Stimulated activated CD4-positive, alpha-beta T cell treated with anti-CD3 and anti-CD28 coated beads, Interleukin-12 subunit alpha, Interleukin-12 subunit beta, amount 100 ng/mL, for 24 hours (primary cell): ENCODE measurements around the gene ASCL2.

Source experiments
- DNase-seq, 2 experiments: peaks; one replicate each; pipeline ENCODE4 v3.0.0-alpha.2; 2020; ENCODE audit warnings: low read depth in 2 of 2

ASCL2 gene

DNA sequence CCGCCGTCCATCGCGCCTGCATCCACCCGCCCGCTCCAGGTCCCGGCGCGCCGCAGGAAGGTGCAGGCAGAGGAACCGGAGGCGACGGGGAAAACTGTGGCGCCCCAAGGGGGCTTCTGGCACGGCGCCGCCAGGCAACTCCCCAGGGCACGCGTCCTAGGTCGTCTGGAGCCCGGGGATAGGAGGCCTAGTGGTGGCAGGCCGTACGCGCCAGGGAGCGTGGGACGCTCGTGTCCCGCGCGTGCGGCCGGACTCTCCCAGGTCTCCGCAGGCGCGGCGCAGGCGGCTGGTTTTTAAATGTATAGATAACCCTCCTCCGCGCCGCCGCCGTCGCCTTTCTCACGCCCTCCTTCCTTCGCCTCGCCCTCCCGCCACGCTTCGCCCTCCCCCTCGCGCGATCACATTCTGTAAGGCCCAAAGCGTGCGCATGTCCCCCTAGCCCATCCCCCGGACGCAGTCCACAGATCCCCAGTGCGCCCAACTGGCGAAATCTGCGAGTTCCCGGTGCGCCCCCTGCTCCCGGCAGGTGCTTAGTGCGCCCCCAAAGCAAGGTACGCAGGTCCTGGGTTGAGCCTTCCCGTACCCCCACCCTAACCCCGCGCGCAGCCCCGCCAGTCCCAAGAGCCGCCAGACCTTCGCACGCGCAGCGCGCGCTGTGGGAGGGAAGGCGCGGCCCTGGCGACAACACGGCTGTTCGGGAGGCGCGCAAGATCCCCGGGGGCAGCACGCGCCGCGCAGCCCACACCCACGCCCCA is at the start of gene ASCL2:
ASCL2 (minus strand) TSS at position 267 of the 755 bp plus-strand sequence; CDS start at position 11, 256 bp downstream.
- no peak for DNase-seq

GRCh38 chr11:2319791-2320472 is 49.5 kb upstream of the ASCL2 start:
- DNase-seq: no peak

- no peak for DNase-seq
These were observed 48.3 kb upstream of the ASCL2 start for GRCh38 chr11:2318707-2319106.

GRCh38 chr11:2318123-2318522 is 47.7 kb upstream of the ASCL2 start:
- no peak for DNase-seq

DNA sequence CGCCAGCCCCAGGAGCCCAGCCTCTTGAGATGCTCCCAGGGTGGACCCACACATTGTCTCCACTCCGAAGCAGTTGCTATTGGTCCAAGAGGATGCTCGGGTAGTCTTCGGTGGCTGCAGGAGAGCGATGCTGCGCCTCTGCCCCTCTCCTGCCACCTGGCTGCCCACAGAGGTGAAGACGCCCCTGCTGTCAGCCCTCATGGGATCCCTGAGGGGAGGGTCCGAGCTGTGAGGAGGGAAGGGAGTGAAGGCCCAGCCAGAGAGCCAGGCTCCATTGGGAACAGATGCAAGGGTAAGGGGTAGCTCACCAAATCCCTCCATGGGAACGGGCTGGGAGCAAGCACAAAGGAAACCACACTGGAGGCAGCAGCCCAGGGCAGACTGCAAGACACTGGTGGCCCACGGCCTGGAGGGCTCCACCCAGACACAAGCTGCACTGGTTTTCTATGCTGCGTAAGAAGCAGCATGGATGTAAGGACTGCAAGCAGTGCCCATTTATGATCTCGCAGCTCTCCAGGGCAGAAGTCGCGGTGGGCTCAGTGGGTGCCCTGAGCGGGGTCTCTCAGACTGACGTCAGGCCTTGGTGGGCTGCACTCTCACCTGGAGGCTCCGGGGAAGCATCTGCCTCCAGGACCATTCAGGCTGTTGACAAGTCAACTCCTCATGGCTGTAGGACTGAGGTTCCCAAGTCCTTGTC is 47.1 kb upstream of the ASCL2 start:
- no peak for DNase-seq

DNA sequence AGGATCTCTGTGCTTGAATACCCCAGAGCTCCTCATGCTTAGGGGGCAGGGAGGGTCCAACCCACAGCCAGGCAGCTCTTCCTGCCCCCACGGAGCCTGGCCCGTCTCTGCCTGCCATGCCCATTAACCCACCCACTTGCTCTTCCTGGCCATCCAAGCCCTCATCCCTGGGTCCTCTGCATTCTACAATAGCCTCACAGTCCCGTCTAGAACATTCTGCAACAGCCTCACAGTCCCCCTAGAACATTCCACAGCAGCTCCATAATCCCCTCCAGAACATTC is 46.5 kb upstream of the ASCL2 start:
- no peak for DNase-seq

- DNase-seq: no peak
These were observed 46.0 kb upstream of the ASCL2 start for GRCh38 chr11:2316169-2316962.

GRCh38 chr11:2315395-2316168 is 45.2 kb upstream of the ASCL2 start:
- no peak for DNase-seq

DNA sequence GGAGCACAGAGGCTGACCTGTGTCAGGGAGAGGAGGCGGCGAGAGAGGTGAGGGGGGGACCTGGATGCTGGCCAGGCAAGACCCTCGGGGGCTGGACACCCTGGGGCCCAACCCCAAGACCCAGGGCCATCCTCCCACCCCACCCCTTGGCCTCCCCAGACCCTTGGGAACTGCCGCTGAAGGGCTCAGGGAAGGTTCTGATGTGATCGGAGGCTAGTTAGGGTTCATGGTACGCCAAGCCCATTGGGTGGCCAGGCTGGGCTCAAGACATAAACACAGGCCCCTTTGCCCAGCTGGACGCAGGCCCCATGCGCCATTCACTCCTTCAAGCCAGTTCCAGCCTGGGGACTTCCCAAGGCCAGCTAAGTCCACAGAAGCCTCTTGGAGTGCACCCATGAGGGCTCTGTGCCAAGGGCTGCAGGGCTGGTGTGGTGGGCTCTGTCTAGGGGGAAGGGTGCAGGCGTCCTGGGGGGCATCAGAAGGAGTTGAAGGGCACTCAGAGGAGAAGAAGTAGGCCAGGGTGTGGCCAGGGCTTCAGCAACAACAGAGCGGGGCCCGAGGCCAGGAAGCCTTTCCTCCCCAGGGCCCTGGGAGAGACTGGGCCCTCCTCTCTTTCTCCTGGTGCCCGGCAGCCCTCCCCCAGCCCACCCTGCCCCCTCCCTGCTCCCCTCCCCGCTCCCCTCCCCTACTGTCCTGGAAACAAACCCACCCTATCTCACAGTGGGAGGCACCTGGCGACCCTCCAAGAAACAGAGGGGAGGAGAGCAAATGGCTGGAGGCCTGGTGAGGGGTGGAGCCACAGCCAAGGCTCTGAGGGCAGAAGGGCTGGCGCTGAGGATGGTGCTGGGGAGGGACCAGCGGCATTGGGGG is 44.4 kb upstream of the ASCL2 start:
- no peak for DNase-seq

- DNase-seq: no peak
These were observed 43.7 kb upstream of the ASCL2 start for GRCh38 chr11:2314136-2314524.

DNA sequence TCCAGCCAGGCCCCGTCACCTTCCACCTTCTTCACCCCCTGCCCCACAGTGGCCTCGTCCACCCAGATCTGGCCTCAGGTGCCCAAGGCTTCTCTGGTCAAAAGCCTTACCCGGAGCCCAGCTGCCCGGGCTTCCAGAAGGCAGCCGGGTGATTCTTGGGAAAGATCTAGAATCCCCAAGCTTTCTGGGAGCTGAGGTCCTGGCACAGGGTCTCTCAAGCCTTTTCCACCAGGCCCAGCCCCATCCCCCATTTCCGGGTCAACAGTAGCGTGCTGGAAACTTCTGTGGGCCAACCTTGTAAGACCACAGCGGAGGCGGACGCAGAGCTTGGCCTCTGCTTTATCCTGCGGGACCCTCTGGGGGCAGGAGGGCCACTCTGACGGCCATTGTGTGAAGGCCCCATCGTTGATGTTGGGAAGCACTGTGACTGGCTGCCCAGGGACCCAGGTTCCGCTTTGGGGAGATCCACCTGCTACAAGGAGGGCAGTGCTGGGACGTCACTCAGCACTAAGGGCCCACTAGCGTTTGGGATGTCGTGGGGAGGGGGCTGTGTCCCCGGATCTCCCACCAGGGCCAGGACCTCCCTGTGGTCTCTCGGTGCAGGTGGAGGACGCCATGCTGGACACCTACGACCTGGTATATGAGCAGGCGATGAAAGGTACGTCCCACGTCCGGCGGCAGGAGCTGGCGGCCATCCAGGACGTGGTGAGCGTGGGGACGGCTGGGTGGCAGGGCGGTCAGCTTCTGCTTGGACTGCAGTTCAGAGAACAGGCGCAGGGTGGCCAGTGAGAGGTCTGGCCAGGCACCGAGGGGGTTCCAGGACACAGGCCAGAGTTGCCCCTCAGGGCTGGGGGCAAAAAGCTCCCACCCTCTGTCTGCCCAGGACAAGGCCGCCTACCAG is 42.9 kb upstream of the ASCL2 start:
- DNase-seq: no peak

GRCh38 chr11:2312232-2313042 is 42.0 kb upstream of the ASCL2 start:
- no peak for DNase-seq

DNA sequence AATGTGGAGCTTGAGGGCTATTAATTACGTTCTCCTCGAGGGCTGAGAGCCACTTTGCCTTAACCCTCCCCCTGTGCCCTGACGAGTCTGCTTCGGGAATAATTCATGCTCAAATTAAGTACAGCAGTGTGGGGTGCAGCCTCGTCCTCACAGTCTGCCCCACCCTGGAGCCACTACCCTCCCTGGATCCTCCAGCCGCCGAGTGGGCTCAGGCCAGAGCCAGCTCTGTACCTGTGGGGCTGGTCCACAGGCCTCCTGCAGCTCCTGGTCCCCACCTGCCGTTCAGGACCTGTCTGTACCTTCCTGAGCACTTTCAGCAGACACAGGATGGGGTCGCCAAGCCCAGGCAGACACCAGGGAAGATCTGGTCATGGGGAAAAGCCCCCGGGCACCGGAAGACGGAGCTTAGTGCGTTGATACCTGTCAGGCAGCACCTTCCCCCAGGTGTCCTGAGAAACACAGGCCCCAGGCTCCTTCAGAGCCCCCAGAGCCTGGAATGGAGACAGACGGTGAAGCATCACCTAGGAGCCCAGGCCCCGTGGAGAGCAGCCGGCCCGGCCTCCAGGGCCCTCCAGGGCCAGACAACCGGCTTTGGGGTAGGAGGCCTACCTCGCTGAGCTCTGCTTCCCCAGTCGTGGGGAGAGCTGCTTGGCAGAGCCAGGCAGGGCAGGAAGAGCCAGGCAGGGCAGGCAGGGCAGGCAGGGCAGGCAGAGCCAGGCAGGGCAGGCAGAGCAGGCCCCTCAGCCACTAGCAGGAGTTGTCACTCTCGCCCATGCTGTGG is 41.2 kb upstream of the ASCL2 start:
- no peak for DNase-seq

- DNase-seq: no peak
These were observed 40.5 kb upstream of the ASCL2 start for GRCh38 chr11:2310786-2311352.

GRCh38 chr11:2310073-2310785 is 39.8 kb upstream of the ASCL2 start:
- no peak for DNase-seq

GRCh38 chr11:2309251-2310072 is 39.1 kb upstream of the ASCL2 start:
- DNase-seq: no peak
